GM20000 (cell line): Measurements from ENCODE around the gene AARS2.
"Not testable (repeated sequence)": the region's sequence is repeated elsewhere in the genome, so short reads cannot be mapped to it uniquely, and the experiment has no call there.

Source experiments
- DNase-seq: peaks from one replicate; pipeline ENCODE4 v3.0.0; 2012; ENCODE audit warnings: low spot score
- TF ChIP-seq, protein P1 (sequence below): IDR thresholded peaks from 2 replicates; pipeline ENCODE4 v1.5.1; 2012; ENCODE audit warnings: mild to moderate bottlenecking, control low read depth; ENCODE audit errors: extremely low read depth, missing control alignments

Gene AARS2

DNA sequence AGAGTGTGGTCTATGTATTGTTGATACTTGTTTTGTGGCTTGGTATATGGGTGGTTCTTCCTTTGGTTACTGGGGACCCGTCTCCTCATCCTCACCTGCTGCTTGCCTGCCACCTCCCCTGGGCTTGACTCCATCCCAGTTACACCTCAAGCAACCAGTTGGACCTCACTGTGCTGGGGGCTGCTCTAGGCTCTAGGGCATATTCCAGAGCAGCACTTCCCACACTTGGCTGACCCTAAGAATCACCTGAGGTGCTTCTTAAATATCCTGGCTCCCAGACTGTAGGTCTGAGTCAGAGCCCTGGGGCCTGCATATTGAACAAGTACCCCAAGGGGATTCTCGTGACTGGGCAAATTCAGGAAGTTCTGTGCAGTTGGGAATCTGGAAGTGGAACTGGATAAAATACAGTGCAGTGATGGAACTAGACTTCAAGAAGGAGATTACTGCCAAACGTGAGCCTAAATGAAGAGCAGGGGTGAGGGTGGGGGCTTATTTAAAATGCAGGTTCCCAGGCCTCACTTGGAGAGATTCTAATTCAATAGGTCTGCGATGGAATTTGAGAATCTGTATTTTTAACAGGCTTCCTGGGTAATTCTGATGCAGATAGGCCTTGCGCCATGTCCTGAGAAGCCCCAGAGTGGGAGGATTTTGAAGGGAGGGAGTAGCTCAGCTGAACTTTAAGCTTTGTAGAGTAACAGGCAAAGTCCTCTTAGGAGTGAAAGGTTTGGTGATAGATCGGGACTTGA lies 36.9 kb upstream of the AARS2 start:
- DNase-seq: no peak
- TF ChIP-seq, protein P1, sequence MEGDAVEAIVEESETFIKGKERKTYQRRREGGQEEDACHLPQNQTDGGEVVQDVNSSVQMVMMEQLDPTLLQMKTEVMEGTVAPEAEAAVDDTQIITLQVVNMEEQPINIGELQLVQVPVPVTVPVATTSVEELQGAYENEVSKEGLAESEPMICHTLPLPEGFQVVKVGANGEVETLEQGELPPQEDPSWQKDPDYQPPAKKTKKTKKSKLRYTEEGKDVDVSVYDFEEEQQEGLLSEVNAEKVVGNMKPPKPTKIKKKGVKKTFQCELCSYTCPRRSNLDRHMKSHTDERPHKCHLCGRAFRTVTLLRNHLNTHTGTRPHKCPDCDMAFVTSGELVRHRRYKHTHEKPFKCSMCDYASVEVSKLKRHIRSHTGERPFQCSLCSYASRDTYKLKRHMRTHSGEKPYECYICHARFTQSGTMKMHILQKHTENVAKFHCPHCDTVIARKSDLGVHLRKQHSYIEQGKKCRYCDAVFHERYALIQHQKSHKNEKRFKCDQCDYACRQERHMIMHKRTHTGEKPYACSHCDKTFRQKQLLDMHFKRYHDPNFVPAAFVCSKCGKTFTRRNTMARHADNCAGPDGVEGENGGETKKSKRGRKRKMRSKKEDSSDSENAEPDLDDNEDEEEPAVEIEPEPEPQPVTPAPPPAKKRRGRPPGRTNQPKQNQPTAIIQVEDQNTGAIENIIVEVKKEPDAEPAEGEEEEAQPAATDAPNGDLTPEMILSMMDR: no peak

- DNase-seq: not testable (repeated sequence)
These were observed 33.7 kb upstream of the AARS2 start for GRCh38 chr6:44346818-44347217.

GRCh38 chr6:44342489-44342888 lies 29.3 kb upstream of the AARS2 start, which contains the start of gene SPATS1:
Gene SPATS1 (plus strand): TSS chr6:44342650. CDS start chr6:44343096, 446 bp downstream.
- no peak for DNase-seq
- TF ChIP-seq, protein P1: no peak

DNA sequence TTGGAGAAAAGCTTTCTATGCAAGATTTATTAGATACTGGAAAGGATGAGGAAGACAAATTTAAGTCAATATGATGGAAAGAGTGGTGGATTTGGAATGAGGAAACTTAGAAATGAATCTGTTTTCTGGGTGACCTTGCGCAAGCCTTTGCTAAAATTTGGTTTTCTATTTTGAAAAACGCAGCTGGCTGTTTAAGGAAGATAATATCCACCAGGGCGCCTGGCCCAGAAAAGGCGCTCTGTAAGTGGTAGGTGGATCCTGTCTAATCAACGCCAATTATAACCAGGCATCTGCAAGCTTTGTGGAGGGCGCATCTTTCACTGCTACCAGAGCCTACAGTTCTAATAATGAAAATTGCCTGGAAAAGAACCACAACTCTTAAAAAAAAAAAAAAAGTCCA lies 28.9 kb upstream of the AARS2 start:
- DNase-seq: no peak
- TF ChIP-seq, protein P1: no peak

DNA sequence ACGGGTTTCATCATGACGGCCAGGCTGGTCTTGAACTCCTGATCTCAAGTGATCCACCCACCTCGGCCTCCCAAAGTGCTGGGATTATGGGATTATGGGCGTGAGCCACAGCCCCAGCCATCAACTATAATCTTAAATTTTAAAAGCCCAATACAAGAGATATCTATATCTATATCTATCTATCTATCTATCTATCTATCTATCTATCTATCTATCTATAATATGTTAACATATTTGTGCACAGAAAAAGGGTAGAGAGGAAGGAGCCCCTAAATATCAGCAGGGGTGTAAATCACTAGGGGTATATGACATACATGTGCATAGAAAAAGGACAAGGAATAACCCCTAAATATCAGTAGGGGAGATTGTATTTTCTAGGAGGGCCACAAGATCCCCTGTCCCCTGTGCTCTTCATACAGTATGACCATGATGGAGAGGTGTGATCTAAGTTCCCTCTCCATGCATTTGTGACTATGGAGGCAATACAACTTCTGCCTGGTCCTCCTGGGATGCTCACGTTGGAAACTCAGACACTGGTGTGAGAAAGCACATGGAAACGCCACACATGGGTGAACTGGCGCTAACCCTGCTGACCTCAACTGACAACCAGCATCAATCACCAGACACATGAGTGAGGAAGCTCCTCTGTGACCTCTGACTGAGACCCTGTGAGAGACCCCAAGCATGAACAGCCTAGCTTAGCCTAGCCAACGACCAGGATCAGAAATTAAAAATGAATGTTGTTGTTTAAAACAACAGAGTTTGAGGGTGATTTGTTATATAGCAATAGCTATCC lies 28.1 kb upstream of the AARS2 start:
- no peak for DNase-seq
- TF ChIP-seq, protein P1: no peak

DNA sequence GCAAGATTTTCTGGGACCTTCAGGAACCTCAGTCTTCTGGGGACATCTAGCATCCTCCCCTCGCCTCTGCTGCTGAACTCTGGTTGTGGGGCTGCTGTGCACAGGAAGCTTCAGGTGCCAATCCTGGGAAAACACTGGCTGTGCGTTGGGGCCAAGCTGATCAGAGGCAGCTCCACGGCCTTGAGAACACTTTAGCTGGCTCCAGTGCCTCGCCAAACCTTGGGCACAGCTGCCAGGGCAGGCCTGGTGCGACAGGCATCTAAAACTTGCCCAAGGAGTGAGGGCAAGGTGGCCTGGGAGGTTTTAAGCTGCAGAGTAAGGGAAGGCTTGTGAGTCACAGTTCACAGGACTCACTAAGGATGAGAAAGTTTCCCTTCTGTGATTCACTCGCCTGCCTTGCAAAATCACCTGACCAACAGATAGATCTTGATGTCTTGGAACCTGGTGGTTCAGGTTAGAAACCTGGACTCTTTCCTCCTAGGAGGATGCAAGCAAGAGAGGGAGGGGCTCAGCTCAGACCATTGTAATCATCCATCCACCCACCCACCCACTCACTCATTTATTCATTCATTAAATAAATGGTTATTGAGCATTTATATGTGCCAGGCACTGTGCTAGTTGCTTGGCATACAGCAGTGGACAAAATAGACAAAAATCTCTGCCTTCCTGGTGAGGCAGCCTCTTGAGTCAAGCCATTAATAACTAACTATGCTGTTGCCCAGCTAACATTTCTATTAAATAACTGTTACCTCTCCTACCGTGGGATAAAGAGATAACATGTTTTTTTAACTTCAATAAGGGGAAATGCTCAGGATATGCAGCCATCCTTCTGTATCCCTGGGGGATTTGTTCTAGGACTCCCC lies 26.8 kb upstream of the AARS2 start:
- TF ChIP-seq, protein P1: no peak
- DNase-seq: no peak

GRCh38 chr6:44339301-44339700 lies 26.2 kb upstream of the AARS2 start:
- TF ChIP-seq, protein P1: no peak
- DNase-seq: no peak
